GM10248 (cell line): Measurements from ENCODE around the gene KRT13.
A peak's percentile ranks its signal among the peaks of the same experiment; 100 is the strongest.

Experiments used
- CTCF ChIA-PET: fragments of 300-600 bp; sonication (Branson Sonifier 250); formaldehyde crosslinking; extraction: SDS; loops from one replicate; lab custom pipeline; 2021; ENCODE audit warnings: antibody characterized with exemption; lab: Yijun Ruan, JAX
- POLR2A ChIA-PET: fragments of 350-650 bp; sonication (Branson Sonifier 250); formaldehyde crosslinking; extraction: SDS; loops from one replicate; lab custom pipeline; 2020; ENCODE audit warnings: antibody characterized with exemption; lab: Yijun Ruan, JAX
- DNase-seq: peaks from one replicate; pipeline ENCODE4 v3.0.0; 2012; ENCODE audit errors: extremely low spot score
- TF ChIP-seq, protein P1 (sequence below): IDR thresholded peaks from 2 replicates; pipeline ENCODE4 v1.5.1; 2012; ENCODE audit warnings: mild to moderate bottlenecking, low read depth; ENCODE audit errors: extremely low read depth, missing control alignments, control extremely low read depth

KRT13 gene

DNA sequence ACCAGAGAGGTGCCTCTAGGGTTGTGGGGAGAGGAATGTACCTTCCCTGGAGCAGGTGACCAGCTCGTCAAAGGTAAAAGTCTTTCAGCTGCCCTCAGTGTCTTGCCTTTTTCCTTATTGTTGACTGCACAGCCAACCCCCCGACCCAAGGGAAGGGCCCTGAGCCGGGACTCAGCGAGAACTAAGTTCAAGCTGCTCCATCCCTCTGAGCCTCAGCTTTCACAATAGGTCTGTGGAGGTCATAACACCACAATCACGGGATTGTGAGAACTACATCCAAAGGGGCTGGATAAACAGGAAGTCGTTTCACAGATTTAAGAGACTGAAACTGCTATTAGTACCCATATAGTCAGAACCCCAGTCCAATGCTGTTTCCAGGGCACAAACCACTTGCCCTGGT is 13.1 kb downstream of the KRT13 start:
- CTCF ChIA-PET: interaction anchor here (1.0 to 1.1 kb wide), 2 partner anchors 9 to 171 kb away, joined by 4 to 5 read pairs; no protein-coding TSS in a partner anchor
- TF ChIP-seq, protein P1, sequence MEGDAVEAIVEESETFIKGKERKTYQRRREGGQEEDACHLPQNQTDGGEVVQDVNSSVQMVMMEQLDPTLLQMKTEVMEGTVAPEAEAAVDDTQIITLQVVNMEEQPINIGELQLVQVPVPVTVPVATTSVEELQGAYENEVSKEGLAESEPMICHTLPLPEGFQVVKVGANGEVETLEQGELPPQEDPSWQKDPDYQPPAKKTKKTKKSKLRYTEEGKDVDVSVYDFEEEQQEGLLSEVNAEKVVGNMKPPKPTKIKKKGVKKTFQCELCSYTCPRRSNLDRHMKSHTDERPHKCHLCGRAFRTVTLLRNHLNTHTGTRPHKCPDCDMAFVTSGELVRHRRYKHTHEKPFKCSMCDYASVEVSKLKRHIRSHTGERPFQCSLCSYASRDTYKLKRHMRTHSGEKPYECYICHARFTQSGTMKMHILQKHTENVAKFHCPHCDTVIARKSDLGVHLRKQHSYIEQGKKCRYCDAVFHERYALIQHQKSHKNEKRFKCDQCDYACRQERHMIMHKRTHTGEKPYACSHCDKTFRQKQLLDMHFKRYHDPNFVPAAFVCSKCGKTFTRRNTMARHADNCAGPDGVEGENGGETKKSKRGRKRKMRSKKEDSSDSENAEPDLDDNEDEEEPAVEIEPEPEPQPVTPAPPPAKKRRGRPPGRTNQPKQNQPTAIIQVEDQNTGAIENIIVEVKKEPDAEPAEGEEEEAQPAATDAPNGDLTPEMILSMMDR: no peak
- no peak for DNase-seq
- POLR2A ChIA-PET: no interaction called here

DNA sequence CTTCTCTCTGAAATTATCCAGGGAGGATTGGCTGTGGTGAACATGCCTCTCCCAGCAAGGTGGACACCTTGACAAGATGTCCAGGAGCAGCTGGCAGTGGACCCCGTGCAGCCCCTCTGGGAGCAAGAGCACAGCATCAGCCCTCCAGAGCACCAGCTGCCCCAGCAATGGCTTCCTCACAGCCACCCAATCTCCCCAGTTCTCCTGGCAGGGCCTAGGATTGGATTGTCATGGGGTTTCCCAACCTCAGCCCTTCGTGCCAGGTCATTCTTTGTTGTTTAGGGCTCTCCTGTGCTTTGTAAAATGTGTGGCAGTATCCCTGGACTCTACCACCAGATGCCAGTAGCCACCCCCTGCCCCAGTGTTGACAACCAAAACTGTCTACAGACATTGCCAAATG is 13.9 kb downstream of the KRT13 start:
- ChIA-PET POLR2A (no interaction called here), CTCF (interaction anchor here (1.1 kb wide), 1 partner anchor 58 kb away, joined by 3 read pairs; no protein-coding TSS in a partner anchor)
- DNase-seq: no peak
- TF ChIP-seq, protein P1: no peak

GRCh38 chr17:41490000-41490990 is 15.1 kb downstream of the KRT13 start:
- TF ChIP-seq, protein P1: no peak
- ChIA-PET CTCF (interaction anchor here (0.9 to 1.2 kb wide), 3 partner anchors 12 to 574 kb away, joined by 3 to 4 read pairs (median 3); no protein-coding TSS in a partner anchor), POLR2A (no interaction called here)
- no peak for DNase-seq

DNA sequence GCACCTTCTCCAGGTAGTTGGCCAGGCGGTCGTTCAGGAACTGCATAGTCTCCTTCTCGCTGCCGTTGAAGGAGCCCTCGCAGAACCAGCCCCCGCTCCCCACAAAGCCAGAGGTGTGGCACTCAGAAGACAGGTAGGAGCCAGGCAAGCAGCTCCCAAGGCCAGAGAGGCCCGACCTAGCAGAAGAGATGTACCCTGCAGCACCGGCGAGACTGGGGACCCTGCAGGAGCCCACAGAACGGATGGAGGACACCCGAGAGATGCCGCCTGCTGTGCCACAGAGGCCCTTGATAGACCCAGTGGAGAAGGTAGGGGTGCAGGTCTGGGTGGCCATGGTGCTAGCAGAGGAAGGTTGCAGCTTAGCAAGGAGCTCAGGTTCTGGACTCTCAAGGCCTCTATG is 15.9 kb downstream of the KRT13 start, which contains the start of gene KRT36:
Gene KRT36 (minus strand): TSS at position 380 of the 400 bp plus-strand sequence. CDS start 46 bp downstream, at position 334.
- ChIA-PET CTCF (interaction anchor here (1.2 kb wide), 1 partner anchor 11 kb away, joined by 4 read pairs; no protein-coding TSS in a partner anchor), POLR2A (no interaction called here)
- TF ChIP-seq, protein P1: no peak
- DNase-seq: no peak

- TF ChIP-seq, protein P1: peak; percentile 42
- ChIA-PET CTCF (interaction anchor here (0.7 to 2.1 kb wide), 7 partner anchors 9 to 176 kb away, joined by 3 to 10 read pairs (median 5); no protein-coding TSS in a partner anchor), POLR2A (no interaction called here)
- DNase-seq: peak; percentile 61
These were observed 18.4 kb downstream of the KRT13 start for GRCh38 chr17:41486809-41487530.

GRCh38 chr17:41486316-41486715 is 19.1 kb downstream of the KRT13 start:
- TF ChIP-seq, protein P1: no peak
- no peak for DNase-seq
- ChIA-PET CTCF (interaction anchor here (2.0 to 2.1 kb wide), 2 partner anchors 63 to 162 kb away, joined by 7 to 10 read pairs; no protein-coding TSS in a partner anchor), POLR2A (no interaction called here)
